ENCODE measurements around the gene SH2D3C. TPM values are rescaled to one million over a fixed set of nuclear protein-coding genes. Genes with fewer than 3 reads are reported as not detected.

SH2D3C gene
- total RNA-seq, 1 donor from 2014 or later: 77.6 TPM

GRCh38 chr9:127723444-127723843 is 55.0 kb downstream of the SH2D3C start:
- intact Hi-C loops (cut with micrococcal nuclease): no loop called here

DNA sequence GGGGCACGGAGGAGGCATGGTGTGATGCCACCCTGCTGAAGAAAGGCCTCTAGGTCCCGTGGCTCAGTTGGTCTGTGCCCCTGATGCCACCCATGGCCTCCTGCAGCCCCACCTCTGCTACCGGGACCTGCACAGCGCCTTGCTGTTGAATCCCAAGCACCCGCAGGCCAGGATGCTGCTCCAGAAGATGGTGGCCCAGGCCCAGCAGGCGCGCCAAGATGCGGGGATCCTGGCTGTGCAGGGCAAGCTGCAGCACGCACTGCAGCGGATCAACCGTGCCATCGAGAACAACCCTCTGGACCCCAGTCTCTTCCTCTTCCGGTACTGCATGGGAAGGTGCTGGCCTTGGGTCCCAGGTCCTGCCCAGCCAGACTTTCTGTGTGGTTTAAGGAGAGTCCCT is 55.5 kb downstream of the SH2D3C start:
- intact Hi-C loops (cut with micrococcal nuclease): no loop called here

DNA sequence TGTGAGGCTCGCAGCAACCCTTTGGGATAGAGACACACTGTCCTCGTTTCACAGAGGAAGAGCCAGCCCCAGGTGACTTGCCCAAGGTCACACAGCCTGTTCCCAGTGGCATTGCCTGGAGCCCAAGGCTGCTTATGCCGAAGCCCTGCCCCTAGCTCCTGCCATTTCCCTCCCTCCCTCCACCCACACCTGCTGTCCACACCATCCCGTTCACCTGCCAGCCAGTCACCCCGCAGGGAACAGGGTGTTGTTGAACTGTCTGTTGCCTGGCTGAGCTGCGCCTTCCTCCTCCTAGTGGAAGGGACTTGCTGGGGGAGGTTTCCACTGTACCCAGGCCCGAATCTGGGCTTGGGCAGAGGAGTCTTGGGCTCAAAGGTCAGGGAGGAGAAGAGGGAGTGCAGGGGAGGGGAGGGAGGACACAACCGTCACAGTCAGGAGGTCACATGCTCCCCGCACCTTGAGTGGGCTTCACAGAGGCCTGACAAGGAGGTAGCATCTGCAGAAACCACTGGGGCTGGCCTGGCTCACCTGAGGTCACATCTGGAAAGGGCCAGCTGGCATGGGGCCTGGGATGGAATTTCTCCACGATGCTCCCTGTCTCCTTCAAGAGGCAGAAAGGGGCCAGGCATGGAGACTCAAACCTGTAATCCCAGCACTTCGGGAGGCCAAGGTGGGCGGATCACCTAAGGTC is 56.3 kb downstream of the SH2D3C start:
- intact Hi-C loops (cut with micrococcal nuclease): no loop called here

- intact Hi-C loops (cut with micrococcal nuclease): no loop called here
Observed at GRCh38 chr9:127721391-127721821, 57.1 kb downstream of the SH2D3C start.

- intact Hi-C loops (cut with micrococcal nuclease): no loop called here
Observed at GRCh38 chr9:127720865-127721227, 57.6 kb downstream of the SH2D3C start.

DNA sequence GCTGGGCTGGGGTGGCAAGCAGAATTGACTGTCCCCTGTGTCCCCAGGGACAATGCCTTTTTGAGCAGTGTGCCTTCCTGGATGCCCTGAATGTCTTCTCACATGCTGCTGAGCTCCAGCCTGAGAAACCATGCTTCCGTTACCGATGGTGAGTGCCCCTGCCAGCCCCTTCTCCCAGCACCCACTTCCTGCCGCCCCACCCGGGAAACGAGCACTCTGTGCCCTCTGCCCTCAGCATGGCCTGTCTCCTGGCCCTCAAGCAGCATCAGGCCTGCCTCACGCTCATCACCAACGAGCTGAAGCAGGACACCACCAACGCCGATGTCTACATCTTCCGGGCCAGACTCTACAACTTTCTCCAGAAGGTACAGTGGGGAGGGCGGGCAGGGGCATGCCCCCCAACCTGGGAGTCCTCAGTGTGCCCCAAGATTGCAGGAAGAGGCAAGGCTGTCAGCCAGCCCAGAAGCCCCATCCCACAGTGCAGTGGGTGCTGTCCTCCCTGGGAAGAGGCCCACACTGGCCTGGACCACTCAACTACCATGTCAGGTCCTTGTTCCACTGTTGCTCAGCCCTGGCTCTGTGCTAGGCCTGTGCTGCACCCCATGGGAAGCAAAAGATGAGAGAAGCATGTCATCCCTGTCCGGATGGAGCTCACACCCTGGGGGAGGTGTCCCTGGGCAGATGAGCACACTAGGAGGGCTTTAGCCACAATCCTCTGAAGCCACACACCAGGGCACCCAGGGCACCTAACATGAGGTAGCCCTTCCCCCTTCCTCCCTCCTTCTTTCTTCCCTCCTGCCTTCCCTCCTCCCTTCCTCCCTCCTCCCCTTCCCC is 58.2 kb downstream of the SH2D3C start:
- intact Hi-C loops (cut with micrococcal nuclease): no loop called here

DNA sequence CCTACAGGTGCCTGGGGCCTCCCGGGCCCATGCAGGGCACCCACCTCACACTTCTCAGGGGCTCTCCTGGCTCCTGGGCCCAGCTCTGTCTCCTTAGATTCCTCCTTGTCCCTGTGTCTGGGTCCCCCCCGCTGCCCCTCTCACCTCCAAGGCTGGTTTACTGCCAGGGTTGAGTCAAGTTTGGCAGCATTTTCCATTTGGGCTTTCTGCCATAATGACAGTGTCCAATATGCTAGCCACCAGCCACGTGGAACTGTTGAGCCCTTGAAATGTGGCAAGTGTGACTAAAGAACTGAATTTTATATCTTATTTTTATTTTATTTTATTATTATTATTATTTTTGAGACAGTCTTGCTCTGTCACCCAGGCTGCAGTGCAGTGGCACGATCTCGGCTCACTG is 60.7 kb downstream of the SH2D3C start:
- intact Hi-C loops (cut with micrococcal nuclease): loop anchor here (5.0 kb wide), 2 partner anchors 215 to 495 kb away; no protein-coding TSS in a partner anchor

GRCh38 chr9:127716412-127716811 is 62.1 kb downstream of the SH2D3C start:
- intact Hi-C loops (cut with micrococcal nuclease): loop anchor here (5.0 kb wide), 2 partner anchors 214 to 494 kb away; no protein-coding TSS in a partner anchor

DNA sequence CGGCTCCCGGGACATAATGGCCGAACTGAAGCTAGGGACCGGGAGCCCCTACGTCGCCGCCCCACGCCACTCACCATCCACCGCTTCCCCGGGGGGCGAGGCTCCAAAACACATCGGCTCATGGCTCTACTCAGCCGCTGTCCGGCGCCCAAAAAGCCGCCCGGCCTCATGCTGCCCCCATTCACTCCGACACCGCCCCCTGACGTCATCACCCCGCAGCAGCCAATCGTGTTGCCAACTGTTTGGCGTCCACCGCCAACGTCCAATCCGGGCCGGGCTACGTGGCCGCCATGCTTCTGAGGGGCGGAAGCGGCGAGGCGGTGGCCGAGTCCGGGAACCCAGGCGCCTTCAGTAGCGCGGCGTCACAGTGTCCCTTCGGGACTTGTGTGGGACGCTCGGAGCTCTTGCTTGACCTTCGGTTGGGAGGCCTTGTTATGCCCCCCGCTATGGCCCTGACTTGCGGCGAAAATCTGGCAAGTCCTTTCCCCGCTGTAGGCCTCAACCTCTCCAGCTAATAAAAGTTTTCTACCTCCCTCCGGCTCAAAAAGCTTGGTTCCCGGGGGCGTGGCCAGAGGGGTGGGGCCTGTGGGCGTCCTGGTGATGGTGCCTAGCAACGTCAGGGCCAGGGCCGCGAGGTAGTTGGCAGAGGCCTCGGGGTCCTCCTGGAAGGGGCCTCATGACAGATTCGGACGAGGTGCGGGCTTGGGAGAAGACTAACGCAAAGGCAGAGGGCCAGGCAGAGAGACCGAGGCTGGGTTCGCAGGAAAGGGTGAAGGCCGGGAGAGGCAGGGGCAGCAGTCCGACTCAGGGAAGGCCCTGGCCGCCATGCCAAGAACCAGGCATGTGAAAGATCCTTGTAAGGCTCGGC is 62.8 kb downstream of the SH2D3C start, which contains the start of the genes PTRH1 and TTC16:
PTRH1 (minus strand) TSS at position 194 of the 868 bp plus-strand sequence; CDS start at position 170, 24 bp downstream.
TTC16 (plus strand) TSS at position 610 of the 868 bp plus-strand sequence; CDS start at position 677, 67 bp downstream.
- intact Hi-C loops (cut with micrococcal nuclease): loop anchor here (1.0 to 5.0 kb wide), 9 partner anchors 16 to 493 kb away; partner anchors contain the start of genes LRSAM1, RPL12, STXBP1 and TOR2A

DNA sequence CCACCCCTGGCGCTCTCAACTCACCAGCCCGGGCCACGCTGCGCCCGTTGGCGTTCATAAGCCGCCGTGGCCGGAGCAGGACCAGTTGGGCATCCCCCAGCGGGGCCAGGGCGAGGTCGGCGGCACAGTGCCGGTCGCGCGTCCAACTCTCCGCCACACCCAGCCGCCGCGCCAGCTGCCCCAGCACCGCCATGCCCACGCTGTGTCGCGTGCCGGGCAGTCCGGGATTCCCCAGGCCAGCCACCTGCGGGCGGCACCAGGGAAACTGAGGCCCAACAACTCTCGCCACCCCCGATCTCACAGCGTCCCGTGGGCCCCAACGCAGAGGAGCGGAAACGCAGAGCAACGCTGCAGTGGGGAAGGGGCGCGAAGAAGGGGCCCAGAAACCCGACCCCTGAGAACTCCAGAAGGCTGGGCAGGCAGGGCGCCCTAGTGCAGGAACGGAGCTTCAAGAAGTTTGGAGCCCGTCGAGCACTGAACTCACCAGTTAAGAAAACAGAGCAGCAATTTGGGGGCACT is 63.5 kb downstream of the SH2D3C start:
- intact Hi-C loops (cut with micrococcal nuclease): loop anchor here (1.0 to 5.0 kb wide), 9 partner anchors 16 to 493 kb away; partner anchors contain the start of genes LRSAM1, RPL12, STXBP1 and TOR2A

GRCh38 chr9:127714020-127714750 is 64.3 kb downstream of the SH2D3C start:
- intact Hi-C loops (cut with micrococcal nuclease): loop anchor here (2.0 kb wide), 1 partner anchor 101 kb away; the partner anchor contains the start of gene STXBP1

DNA sequence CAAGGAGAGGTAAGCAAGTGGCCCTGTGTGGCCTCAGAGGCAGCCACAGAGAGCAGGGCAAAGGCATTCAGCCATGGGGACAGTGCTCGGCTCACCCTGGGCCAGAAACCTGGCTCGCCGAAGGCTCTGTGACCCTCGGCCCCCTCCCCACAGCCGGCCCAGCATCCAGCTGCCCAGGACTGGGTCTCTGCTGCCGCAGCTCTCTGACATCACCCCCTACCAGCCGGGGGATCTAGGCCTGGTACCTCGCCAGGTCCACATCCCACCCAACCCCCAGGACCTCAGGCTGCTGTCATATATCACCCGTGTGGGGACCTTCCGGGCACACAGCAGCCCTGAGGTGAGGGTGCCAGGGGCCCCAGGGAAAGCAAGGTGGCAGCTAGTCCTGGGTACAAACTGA is 65.6 kb downstream of the SH2D3C start:
- intact Hi-C loops (cut with micrococcal nuclease): no loop called here

GRCh38 chr9:127712371-127712770 is 66.1 kb downstream of the SH2D3C start:
- intact Hi-C loops (cut with micrococcal nuclease): no loop called here

- intact Hi-C loops (cut with micrococcal nuclease): no loop called here
Observed at GRCh38 chr9:127711831-127712274, 66.6 kb downstream of the SH2D3C start.

DNA sequence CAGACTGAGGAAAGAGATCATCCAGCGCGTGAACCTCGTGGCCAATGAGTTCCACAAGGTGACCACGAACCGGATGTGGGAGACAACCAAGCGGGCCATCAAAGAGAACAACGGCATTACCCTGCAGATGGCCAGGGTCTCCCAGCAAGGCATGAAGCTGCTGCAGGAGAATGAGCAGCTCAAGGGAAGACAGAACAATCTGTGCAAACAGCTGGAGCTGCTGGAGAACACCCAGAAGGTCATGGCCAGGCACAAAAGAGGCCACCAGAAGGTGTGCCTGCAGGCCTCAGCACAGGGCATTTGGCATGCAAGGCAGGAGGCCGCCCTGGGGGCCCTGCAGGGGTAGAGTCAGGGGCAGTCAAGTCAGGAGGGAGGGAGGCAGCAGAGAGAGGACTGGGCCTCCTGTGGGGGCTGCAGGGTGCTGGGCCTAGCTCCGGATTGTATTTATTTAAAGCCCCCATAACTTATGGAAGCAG is 67.2 kb downstream of the SH2D3C start:
- intact Hi-C loops (cut with micrococcal nuclease): no loop called here

DNA sequence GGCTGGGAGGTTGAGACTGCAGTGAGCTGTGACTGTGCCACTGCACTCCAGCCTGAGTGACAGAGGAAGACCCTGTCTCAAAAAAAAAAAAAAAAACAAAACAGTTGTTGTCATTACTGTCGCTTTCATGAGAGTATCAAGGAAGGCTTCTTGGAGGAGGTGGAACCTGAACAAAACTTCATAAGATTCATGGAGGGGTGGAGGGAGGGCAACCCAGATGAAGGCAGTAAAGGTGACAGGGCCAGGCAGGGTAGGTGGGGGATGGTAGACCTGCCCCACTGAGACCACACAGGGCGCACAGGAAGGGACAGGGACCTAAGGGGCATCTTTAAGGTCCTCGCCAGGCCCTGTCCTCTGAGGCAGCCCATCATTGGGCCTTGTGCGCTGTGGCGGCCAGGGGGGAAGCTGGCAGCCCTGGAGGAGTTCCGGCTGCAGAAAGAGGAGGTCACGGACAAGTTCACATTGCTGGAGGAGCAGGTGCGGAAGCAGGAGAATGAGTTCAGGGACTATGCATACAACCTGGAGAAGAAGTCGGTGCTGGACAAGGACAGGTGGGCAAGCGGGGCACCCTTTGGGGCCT is 68.2 kb downstream of the SH2D3C start:
- intact Hi-C loops (cut with micrococcal nuclease): no loop called here

- intact Hi-C loops (cut with micrococcal nuclease): no loop called here
Observed at GRCh38 chr9:127708952-127709587, 69.4 kb downstream of the SH2D3C start.

GRCh38 chr9:127707766-127708165 is 70.7 kb downstream of the SH2D3C start:
- intact Hi-C loops (cut with micrococcal nuclease): no loop called here

GRCh38 chr9:127706836-127707241 is 71.6 kb downstream of the SH2D3C start, which contains the start of gene CFAP157:
TSS of gene CFAP157 (plus strand) at chr9:127706988. CDS start at chr9:127707032, 44 bp downstream.
- intact Hi-C loops (cut with micrococcal nuclease): no loop called here

Data from T-helper 1 cell treated with Interleukin-12 subunit alpha and Interleukin-12 subunit beta and Interleukin-4 antibody, amounts not matched to agents 30 ng/mL and 1 ng/mL, for 36 hours (primary cell).